GM15510 (cell line): Measurements from ENCODE around the gene GRIP1.

Experiments
- POLR2A ChIP-seq: IDR thresholded peaks from 3 replicates; pipeline ENCODE4 v1.6.1; 2011; ENCODE audit warnings: borderline replicate concordance; ENCODE audit not compliant: insufficient read length; ENCODE audit errors: extremely low read depth

GRIP1 gene

GRCh38 chr12:66707002-66707697 is 28.3 kb upstream of the GRIP1 start:
- TF ChIP-seq POLR2A, result no peak

- TF ChIP-seq POLR2A, result no peak
Observed at GRCh38 chr12:66699738-66700482, 21.0 kb upstream of the GRIP1 start.

- TF ChIP-seq POLR2A, result no peak
Observed at GRCh38 chr12:66698558-66698957, 19.7 kb upstream of the GRIP1 start.

- no peak for TF ChIP-seq POLR2A
Observed at GRCh38 chr12:66697404-66697803, 18.5 kb upstream of the GRIP1 start.

DNA sequence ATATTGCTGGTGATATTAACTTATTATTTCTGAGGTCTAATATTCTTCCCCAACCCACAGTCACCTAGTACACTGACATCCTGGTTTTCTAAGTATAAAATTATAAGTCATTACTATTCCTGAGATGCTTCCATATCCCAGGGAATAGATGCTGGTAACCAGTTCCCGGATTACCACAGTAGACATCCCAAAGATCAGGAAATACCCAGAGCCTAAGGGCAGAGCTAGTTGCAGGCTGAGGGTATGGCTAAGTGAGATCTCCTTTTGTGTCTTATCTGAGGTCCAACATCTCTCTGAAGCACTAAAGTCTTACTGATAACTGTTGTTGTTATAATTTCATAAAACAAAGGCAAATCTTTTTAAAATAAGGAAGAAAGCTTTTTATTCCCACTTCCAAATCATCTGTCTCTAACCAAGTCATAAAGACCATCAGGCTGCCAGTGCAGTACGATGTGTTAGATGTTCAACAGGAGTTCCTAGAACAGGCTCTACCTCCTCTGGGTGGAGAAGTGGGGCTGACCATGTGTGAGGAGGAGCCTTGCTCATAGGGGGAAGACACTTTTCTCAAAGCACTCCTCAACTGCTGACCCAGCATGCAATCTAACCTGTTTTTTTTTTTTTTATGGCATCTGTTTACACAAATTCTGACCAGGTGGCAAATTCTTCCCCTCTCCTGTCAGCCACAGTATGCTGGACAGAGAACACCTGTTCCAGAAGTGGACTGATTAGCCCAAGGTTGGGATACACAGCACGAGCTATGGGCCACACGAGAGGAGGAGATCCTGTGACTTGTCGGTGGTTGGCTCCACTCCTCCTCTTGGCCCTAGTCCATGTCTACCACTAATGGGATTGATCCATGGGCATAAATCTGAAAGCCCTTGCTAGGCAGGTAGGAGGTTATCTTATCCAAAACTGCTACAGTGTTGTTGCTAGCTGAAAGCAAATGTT is 16.1 kb upstream of the GRIP1 start:
- no peak for TF ChIP-seq POLR2A

DNA sequence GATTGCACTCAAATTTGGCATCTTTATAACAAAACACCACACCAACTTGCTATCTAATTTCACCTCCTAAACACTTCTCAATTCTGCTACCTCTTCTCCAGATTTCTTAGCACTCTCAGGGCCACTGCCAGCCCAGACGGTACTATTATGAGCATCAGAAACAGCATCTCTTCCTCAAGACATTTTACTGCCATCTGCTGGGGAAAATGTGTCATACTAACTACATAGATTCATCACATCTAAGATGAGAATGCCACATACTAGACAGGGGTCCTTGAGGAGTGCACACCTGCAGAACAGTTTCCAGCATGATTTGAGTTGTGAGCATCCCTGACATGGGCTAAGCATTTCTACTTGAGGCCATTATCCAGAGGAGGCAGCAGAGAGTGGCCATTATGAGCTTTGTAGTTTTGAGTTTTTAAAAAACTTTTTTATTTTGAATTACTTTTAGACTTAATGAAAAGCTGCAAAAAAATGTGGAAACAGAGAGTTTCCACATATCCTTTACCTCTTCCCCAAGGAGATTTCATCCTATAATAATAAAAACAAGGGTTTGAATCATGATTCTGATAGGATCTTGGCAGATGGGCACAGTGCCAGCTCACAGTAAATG is 15.1 kb upstream of the GRIP1 start:
- TF ChIP-seq POLR2A, result no peak

- TF ChIP-seq POLR2A, result no peak
Observed at GRCh38 chr12:66692986-66693385, 14.1 kb upstream of the GRIP1 start.

- TF ChIP-seq POLR2A, result no peak
Observed at GRCh38 chr12:66692170-66692569, 13.3 kb upstream of the GRIP1 start.

- no peak for TF ChIP-seq POLR2A
Observed at GRCh38 chr12:66688846-66689439, 10.1 kb upstream of the GRIP1 start.

DNA sequence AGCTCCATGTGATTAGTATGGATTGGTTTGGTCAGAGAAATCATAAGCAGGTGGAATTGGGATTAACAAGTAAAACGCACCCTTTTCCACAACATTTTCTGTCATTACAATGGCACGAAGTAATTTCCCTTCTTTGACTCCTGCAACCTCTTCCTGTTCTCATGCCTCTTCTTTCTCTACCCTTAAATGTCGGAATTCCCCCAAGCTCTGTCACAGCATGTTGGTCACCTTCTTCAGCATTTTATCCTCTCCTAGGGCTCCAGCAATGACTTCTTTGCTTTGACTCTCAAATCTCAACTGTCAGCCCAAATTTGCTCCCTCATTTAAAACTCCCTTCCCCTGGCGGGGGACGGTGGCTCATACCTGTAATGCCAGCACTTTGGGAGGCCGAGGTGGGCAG is 5.3 kb upstream of the GRIP1 start:
- TF ChIP-seq POLR2A, result no peak

GRCh38 chr12:66683822-66684221 is 4.9 kb upstream of the GRIP1 start:
- TF ChIP-seq POLR2A, result no peak

GRCh38 chr12:66683073-66683472 is 4.2 kb upstream of the GRIP1 start:
- no peak for TF ChIP-seq POLR2A

DNA sequence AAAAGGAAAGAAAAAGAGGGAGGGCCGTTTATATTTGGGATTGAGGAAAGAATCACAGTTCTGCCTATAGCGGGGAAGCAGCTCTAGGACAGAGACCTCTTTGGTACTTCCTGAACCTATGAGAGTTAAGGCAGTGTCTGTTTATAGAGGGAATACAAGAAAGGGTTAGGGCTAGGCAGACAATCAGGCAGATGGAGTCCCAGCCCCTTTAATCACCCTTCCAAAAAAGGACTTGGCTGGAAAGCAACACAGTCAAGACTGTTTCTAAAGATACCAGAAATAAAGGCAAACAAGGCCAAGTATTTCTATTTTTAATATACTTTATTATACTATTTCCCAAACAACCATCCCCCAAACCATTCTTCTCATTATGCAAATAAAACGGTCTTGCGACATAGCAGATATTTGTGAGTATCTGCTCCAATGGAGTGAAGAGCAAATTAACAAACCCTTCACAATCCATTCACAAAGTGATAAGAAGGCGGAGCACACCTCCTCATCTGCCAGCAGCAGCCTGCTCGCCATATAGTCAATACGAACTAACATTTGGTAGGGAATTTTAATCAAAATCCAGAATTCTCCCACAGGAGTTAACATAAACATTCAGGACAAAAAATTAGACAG is 697 bp upstream of the GRIP1 start:
- no peak for TF ChIP-seq POLR2A

DNA sequence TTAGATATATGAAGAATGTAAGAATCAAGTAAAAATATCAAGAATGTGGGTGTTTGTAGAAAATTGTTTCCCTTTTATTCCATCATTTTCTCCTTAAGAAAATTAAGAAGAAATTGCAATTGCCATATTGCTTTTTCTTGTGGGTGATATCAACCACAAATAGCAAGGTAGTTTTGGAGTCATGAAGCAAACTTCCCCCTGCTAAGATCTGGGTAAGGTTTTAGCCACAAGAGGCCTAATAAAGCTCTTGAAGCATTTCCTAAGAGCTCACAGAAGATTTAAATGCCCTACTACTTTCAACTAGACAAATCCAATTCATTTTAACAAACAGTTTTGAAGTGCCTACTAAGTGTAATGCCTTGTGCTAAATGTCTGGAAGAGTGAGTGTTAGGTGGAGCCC is 2.6 kb downstream of the GRIP1 start:
- no peak for TF ChIP-seq POLR2A
